Stimulated activated CD4-positive, alpha-beta T cell treated with anti-CD3 and anti-CD28 coated beads, Interleukin-4, amount 100 ng/mL, for 1 hour (primary cell): ENCODE data around the gene BCL6B.

Source experiments
- DNase-seq: peaks from one replicate; pipeline ENCODE4 v3.0.0-alpha.2; 2020

BCL6B gene

DNA sequence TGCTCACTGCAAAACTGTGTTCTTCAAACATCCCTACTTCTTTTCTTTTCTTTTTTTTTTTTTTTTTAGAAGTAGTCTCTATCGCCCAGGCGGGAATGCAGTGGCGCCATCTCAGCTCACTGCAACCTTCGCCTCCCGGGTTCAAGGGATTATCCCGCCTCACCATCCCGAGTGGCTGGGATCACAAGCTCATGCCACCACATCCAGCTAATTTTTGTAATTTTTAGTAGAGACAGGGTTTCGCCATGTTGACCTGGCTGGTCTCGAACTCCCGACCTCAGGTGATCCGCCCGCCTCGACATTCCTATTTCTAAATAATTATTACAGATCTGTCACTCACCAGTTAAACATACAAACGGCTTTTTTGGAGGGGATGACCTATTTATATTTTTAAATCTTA is 11.4 kb upstream of the BCL6B start:
- DNase-seq: no peak

DNA sequence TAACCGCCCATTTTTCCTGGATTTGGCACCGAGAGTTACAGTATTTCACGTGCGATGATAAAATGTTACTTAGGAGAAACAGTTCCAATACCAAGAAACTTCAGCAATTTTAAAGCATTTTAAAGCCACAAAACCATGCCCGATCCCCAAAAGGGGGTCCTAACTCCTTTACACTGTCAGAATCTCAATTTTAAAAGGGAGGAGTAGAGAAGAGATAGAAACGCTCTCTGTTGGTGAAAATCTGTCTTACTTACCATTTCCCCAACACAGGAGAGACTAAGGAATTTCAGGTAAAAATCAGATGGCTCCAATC is 11.0 kb upstream of the BCL6B start:
- no peak for DNase-seq

DNA sequence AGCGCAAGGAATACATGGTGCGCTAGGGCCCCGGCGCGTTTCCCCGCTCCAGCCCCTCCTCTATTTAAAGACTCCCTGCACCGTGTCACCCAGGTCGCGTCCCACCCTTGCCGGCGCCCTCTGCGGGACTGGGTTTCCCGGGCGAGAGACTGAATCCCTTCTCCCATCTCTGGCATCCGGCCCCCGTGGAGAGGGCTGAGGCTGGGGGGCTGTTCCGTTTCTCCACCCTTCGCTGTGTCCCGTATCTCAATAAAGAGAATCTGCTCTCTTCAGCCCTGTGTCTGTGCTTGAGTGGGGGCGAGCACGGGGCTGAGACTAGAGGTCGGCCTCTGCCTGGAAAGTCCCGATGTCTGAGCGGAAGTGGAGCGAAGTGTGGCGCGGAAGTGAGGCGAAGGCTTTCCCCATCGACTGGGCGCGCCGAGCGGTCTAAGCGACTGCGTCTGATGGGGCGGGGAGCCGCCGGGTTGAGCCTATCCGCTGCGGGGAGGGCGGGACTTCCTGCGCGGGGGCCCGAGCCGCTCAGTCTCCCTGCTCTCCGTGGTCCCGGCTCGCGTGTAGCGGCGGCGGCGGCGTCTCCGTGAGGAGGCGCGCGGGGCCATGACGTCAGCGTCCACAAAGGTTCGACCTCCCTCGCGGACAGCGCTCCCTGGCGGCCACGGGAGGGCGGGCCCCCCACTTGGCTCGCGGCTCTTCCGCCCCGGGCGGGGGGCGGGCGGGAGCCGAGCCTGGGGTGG is 8.4 kb upstream of the BCL6B start:
- DNase-seq: peak; percentile 97

DNA sequence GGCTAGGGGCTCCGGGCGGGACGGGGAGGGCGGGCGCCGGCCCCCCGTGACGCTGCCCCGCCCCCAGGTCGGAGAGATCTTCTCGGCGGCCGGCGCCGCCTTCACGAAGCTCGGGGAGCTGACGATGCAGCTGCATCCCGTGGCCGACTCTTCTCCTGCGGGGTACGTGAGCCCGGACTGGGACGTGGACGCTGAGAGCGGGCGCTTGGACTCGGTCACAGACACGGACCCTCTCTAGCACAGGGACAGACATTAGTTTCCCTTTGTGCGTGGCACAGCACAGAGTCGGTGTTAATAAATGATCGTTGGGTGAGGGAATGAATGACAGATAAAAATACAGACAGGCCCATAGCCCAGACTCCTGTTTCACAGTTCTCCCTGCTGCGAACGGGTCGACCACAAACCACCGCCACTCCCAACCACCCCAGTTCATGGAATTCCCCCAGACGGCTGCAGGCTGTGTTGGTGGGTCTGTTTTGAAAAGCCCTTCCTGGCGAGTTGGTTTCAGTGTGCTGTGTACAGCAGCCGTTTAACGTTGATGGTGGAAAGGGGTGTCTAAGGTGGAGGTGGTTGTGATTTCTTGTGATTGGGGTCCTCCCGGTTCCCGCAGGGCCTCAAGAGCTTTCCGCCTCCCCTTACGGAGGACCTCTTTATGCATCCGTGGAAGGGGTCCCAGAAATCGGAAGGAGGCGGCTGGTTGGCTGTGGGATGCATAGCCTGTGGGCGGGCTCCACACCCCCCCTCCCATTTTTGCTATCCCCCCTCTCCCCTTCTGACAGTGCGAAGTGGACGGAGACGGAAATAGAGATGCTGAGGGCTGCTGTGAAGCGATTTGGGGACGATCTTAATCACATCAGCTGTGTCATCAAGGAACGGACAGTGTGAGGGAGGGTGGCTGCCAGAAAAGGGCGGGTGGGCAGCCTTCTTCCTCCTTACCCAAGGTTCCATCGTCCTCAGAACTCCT is 7.6 kb upstream of the BCL6B start:
- peak; percentile 70 for DNase-seq

DNA sequence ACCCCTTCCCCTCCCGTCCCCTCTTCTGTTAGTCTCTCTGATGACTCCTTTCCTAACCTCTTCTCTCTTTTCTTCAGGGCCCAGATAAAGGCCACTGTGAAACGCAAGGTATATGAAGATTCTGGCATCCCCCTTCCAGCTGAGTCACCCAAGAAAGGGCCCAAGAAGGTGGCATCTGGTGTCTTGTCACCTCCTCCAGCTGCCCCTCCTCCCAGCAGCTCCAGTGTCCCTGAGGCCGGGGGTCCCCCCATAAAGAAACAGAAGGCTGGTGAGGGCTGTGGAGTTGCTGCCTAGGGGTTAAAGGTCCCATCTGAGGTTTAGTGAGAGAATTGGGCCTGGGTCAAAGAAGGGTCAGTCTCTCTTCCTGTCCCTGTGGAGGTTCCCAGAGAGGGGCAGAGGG is 6.4 kb upstream of the BCL6B start:
- DNase-seq: no peak

DNA sequence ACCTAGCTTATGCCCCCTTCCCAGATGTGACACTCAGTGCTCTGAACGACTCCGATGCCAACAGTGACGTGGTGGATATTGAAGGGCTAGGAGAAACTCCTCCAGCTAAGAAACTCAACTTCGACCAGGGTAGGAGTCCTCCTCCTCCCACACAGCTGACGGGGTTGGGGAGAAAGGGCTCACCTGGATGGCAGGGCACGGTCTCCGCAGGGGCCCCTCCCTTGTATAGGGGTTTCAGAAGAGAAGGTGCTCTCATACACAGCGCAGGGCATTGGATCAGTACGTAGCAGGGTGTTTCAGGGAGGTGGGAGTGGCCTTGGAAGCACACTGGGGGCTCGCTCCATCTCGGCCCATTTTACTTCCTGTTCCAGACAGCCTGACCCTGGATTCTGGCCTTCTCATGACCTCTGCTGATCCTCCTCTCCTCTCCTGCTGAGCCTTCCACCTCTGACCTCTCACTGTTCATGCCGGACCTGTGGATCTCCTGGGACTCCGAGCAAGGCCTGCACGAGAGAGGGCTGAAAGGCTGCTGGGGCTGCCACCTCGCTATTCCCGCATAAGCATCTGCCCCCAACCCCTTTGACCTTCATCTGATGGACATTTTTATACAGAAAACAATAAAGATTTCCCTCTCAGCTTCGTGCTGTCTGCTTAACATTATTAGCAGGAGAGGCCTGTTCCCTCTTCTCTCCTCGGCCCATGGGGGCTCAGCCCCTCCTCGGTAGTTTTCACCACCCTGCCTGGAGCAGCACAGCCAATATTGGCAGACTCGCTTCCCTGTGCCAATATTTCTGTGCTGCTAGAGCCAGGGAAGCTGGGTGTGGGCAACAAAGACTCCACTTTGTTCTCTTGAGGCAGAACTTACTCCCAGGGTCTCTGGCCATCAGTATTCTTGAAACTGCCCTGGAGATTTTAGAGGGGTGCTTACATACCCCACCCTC is 5.7 kb upstream of the BCL6B start:
- DNase-seq: no peak

DNA sequence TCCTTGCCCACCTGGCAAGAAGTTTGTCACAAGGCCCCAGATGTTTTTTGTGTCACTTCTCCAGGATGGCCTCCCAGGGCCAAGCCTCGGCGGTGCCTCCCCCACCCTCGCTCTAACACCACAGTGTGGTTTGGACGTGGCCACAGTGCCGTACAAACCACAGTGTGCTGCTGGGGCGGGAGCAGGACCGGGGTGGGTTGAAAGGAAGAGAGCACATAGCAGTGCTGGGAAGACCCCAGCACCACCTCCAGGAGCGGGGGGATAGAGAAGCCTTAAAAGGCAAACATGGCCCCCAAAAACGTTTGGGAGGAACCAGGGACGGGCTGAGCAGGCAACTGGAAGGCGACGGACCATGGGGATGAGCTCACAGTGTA is 5.0 kb upstream of the BCL6B start:
- no peak for DNase-seq

DNA sequence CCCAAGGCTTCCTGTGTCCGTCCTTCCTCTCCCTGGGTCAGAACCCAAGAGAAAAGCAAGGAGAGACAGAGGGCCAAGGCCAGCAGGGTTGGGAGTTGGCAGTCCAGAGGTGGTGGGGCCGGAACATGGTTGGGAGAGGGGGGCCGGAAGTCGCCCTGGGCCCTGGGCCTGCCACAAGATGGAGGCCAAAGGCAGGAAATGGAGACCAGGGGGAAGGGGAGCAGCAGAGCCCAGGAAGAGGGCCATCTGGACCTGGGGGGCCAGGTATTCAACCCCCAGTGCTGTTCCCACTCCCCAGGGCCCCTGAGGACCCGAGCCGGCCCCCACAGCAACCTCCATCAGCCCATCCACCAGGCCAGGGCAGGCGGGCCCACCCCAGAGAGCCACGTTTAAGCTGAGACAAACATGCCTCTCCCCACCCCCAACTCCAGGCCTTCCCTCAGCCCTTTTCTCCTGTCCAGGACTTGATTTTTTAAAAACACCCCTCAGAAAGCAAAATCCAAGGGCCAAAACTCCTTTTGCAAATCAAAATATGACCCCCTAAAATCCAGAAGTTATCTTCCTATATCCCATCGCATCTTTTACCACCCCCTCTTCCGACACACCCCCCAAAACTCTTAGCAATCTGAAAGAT is 4.4 kb upstream of the BCL6B start:
- no peak for DNase-seq

DNA sequence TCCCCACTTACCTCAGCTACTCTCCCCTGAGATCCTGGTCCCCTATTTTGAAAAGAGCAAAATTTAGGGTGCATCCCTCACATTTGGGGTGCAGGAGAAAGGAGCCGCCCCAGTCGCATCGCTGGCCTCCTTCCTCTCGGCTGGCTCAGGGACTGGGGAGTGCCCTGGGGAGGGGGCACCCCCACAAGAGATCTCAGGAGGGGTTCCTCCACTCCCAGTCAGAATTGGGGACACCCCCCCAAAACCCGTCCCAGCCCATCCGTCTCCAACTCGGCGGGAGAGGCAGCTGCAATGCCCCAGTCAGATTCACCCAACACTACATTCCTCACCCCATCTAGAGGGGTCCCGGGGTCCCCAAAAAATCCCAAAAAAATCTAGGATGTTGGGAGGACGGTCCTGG is 3.5 kb upstream of the BCL6B start:
- no peak for DNase-seq

DNA sequence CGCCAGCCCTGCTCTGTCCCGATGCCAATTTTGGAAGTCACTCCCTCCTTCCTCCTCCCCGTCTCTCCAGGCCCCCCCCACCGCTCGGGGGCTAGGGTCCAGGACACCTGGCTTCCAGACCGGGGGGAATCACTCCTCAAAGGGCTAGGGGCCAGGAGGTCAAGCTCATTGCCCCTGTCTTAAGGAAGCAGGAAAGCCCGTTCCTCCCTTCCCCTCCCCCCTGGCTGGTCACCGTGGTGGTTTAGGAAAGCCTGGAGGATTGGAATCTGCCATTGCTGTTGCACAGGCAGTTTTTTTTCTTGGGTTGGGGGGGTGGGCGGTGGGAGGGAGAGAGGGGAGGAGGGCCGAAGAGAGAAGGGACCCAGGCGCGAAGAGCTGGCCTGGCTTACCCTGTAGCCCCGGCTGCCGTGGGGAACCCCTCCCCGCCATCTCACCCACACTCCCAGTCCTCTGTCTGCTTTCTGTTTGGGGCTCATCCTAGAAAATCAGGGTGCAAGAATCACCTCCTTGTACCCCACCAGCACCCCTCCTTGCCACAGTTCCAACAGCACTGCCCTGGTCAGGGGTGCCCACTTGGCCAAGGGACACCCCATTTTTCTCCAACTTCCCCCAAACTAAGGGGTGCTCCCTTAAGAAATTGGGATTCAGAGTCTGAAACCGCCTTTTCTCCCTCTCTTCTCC is 2.9 kb upstream of the BCL6B start:
- no peak for DNase-seq

DNA sequence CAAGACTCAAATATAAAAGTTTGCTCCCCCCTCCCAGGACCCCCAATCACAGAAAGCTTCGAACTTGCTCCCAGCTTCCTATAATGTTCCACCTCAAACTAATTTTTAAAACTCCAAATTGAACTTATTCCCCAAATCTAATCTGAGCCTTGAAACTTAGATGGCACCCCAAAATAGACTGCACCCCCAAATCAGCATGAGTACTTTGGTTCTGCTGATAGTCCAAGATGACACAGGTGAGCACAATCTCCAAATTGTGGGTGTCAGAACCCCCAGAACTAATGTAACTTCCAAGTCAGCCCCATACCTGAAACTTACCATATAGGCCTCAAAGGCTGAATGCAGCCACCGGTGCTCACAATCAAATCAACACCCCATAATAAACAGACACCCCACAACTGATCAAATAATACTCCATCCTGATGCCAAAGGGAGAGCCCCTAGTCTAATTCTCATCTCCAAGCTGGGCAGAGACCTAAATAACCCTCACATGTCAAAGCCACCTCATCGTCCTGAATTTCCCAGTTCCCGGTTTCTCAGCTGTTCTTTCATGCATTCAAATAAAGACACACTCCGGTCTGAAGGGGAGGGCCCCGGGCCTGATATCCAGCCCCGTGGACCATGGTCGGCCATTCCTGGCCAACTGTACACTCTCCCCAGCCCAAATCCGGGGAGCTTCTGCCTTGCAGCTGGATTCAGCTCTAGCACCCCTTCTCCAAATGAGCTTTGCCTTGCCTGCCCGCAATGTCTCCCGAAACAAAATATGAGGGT is 1.8 kb upstream of the BCL6B start:
- DNase-seq: no peak

DNA sequence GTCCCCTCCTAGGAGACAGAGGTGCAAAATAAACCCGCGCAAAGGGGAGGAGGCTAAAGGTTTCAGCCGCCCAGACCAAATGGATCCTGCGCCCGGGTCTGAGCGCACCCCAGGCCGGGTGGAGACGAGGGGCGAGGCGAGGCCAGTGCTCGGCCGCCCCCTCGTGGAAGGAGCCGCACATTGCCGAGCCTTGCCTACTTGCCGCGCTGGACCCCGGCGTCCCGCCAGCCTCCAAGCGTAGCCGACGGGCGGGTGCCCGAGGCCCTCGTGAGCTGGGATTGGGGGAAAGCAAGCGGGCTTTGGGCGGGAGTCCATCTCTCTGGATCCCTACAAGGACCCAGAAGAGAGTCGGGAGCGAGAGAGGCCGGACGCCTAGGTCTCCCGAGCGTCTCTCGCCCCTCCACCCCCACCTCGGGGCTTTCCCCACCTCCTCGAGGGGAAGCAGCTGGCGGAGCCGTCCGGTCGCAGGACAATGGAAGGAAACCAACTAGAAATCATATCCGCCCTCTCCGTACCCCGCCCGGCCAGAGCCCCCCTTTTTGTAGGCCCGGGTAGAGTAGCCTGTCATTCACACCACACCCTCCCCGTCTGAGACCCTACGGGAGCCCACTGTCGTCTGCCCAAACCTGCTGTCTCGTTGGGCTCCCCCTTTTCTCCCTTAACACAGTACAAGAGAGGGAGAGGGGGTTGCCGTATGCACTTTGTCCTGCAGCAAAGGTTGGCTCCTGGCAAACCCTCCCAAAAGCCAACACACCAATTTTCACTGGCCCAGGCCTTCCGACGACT is 664 bp upstream of the BCL6B start:
- DNase-seq: peak; percentile 80

DNA sequence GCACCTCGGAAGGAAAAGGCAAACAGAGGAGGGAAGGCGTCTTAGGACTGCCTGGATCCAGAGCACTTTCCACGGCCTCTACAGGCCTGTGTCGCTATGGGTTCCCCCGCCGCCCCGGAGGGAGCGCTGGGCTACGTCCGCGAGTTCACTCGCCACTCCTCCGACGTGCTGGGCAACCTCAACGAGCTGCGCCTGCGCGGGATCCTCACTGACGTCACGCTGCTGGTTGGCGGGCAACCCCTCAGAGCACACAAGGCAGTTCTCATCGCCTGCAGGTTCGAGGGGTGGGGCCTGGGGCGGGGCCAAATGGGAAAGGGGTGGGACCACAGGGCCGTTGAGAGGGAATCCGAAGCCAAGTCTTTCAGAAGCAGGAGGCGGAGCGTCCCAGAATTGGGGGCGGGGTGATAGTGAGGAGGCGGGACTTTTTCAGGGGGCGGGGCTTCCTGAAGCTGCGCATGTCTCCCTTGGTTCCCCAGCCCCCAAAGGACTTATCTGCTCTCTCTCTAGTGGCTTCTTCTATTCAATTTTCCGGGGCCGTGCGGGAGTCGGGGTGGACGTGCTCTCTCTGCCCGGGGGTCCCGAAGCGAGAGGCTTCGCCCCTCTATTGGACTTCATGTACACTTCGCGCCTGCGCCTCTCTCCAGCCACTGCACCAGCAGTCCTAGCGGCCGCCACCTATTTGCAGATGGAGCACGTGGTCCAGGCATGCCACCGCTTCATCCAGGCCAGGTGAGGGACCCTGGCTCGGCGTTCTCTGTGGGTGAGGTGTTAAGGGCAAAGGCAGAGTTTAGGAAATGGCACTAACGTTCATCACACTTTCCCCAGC is 939 bp downstream of the BCL6B start:
- peak; percentile 95 for DNase-seq

DNA sequence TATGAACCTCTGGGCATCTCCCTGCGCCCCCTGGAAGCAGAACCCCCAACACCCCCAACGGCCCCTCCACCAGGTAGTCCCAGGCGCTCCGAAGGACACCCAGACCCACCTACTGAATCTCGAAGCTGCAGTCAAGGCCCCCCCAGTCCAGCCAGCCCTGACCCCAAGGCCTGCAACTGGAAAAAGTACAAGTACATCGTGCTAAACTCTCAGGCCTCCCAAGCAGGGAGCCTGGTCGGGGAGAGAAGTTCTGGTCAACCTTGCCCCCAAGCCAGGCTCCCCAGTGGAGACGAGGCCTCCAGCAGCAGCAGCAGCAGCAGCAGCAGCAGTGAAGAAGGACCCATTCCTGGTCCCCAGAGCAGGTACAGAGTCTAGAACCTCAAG is 1.5 kb downstream of the BCL6B start:
- DNase-seq: no peak

DNA sequence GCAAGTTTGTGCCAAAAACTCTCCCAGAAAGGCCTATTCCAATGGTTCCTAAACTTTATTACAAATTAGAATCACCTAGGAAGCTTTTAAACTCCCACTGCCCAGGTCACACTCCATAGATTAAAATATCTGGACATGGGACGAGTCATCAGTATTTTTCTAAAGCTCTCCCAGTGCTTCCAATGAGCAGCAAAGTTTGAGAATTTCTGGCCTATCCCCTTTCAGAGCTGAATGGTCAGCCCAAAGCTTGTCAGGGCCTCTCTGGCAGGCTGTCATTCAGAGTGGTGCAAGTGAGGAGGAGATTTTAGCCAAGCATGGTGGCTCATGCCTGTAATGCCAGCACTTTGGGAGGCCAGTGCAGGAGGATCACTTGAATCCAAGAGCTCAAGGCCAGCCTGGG is 2.4 kb downstream of the BCL6B start:
- DNase-seq: no peak

DNA sequence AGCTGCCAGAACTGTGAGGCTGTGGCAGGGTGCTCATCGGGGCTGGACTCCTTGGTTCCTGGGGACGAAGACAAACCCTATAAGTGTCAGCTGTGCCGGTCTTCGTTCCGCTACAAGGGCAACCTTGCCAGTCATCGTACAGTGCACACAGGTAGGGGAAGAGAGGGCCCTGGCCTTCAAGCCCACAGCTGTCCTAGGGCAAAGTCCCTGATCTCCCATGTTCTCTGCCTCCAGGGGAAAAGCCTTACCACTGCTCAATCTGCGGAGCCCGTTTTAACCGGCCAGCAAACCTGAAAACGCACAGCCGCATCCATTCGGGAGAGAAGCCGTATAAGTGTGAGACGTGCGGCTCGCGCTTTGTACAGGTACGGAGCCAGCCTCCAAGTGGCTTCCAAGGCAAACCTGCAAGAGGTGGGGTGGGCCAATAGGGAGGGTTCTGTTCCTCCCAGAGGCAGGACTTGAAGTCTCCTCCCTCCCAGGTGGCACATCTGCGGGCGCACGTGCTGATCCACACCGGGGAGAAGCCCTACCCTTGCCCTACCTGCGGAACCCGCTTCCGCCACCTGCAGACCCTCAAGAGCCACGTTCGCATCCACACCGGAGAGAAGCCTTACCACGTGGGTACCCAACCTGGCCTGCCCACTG is 3.7 kb downstream of the BCL6B start:
- no peak for DNase-seq

DNA sequence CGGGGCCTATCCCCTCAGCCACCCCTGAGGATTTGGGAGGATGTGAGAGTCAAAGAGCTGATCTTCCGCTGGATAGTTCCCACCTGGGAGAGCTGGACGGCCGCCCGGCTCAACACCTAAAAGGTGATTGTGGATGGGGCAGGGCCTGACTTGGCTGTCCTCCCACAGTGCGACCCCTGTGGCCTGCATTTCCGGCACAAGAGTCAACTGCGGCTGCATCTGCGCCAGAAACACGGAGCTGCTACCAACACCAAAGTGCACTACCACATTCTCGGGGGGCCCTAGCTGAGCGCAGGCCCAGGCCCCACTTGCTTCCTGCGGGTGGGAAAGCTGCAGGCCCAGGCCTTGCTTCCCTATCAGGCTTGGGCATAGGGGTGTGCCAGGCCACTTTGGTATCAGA is 4.5 kb downstream of the BCL6B start:
- DNase-seq: no peak

DNA sequence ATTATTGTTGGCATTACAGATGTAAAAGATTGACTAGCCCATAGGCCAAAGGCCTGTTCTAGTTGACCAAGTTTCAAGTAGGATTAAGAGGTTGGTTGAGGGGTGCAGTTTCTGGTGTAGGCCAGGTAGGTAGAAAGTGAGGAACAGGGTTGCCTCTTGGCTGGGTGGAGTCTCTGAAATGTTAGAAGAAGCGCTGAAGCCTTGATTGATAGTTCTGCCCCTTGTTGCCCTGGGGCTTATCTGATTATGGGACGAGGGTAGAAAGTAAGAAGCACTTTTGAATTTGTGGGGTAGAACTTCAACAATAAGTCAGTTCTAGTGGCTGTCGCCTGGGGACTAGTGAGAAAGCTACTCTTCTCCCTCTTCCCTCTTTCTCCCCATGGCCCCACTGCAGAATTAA is 6.2 kb downstream of the BCL6B start:
- DNase-seq: no peak

DNA sequence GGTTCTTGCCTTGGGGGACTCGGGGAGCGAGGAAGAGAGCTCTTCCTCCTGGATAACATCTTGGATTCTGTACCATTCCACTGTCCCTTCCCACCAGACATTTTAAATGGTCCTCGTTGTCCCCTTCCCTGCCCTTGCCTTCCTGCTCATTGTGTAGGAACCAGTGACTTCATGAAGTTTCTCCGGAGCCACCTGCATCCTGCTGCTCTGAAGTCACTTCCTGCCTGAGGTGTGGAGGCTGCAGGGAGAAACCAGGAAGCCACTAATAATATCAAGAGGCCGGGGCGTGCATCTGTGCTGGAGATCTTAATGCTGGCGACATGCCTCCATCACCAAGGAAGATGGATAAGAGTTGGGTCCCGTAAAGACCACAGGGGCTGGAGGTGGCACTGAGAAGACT is 6.8 kb downstream of the BCL6B start:
- peak; percentile 57 for DNase-seq
